GM21515 (cell line): Measurements from ENCODE around the gene PTPRE.

ENCODE experiments used
- ATAC-seq: cut with Tn5 transposase; IDR thresholded peaks from one replicate; pipeline ENCODE4 v1.9.1; 2021; ENCODE audit not compliant: unreplicated experiment

Gene PTPRE

DNA sequence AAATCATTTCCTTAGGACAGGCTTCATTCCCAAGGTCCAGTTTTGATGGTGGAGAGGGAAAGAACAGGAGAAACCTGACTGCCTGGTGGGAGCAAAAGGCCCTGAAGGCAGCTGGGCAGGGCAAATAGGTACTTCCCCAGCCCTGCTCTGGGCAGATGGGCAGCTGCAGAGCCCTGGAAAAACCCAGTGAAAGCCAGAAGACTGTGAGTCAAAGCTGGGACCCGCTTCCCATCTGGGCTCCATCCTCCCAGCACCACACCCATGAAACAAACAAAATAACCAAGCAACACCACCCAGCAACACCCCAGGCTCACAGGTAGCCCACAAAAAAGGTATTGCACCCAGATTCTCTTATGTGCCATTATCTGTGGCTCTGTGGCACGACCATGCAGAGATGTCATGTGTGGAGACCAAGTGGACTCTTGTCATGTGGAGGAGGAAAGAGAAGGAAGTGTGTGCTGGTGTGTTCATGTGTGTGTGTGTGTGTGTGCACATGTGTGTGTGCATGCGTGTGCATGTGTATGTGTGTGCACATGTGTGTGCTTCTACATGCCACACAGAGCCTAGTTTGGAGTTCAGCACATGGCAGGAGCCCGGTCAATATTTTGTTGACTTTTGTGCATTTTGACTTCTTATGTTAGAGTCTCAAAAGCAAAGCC lies 24.0 kb upstream of the PTPRE start:
- ATAC-seq = no peak

DNA sequence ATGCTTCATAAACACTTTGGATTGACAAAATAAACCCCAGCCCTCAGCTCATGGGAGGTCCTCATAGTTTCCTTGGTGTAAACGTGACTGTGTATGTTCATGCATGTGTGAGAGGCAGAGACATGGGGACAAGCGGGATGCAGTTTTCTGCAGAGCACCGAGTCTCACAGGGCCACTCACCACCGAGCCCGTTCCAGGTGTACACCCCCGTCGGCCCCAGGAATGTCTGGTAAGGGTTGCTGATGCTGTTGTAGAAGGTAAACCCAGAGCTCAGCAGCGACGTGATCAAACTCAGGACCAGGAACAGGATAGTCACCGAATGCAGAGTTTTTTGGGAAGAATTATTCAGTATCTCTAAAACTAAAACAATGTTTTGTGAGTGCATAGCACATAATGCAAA lies 23.4 kb upstream of the PTPRE start:
- ATAC-seq = no peak

DNA sequence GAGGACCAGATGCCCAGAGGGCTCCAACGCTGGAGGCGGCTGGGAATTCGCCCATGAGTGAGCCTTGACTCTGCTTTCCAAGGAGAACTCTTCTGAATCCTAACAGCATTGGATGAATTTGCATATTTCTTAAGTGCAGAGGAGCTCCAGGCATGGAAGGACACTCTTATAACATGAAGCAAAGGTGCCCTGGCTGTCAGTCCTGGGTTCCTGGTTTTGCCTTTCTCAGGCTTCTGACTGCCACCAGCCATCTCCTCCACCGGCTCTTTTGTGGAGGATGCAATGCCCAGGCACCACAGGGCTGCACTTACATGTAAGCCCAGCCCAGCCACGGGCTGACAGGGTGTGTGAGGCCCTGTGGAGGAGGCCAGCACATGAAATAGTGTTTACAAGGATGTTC lies 22.4 kb upstream of the PTPRE start:
- ATAC-seq = no peak

DNA sequence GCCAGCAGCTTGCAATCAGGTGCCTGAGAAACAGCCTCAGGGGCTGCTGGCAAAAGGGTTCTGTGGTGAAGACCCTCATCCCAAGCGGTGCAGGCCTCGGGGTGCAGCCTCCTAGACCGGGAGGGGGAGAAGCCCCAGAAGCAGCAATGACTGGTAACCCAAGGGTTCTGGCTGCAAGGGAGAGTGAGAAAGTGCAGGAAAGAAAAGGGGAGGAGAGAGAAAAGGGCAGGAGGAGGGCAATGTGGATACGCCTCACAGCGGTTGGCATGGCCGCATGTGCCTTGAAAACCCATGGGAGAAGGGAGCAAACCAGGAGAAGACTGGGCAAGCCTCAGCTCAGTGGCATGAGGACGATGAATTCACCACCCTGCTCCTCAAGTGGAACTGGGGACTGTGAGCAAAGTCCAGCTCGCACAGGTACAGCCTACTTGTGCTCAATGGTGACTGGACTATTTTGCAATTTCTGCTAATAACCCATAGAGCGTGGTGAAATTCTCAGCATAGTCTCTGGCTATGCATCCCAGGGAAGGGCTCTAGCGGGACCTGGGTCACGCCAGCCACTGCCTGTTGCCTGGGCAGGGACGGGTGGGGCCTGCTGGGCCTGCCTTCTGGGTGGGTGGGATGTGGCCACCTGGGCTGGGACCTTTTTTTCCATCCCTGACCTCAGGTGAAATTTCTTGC lies 20.4 kb upstream of the PTPRE start:
- no peak for ATAC-seq

DNA sequence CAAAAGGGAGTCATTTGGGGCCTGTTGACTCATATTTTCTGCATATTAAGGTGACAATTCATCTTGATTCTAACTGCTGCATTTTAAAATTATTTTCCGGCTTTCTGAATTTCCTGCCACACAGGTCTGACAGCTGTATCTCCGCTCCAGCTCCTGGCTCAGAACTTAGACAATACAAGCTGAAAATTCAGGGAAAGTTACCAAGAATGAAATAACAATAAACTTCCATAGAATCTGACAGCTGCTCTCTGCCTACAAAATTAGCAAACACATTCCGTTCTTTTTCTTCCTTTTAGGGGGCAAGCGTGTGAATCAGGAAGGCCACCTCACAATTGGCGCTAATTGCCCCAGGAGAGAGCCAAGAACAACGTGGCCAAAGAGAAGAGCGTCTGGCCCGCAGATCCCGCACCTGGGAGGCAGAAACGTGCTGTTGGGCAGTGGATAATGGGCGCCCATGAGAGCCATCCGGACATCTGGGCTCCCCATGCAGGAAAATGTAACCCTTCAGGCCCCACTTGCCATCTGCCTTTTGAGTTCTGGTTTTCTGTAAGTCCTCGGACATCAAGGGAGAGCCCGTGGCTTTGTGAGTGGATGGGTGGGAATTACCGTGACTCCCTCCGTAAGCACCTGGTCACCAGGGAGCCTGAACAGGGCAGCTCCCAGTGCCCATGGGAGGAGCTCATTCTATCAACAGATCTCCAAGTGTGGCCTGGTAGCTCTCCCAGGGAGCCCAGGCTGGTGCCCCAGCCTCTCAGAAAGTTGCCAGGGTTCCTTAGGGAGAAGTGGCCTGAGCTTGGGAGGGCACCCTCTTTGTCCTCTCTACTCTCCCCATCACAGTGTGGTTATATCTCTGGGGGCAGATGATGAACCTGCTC lies 19.1 kb upstream of the PTPRE start:
- no peak for ATAC-seq

DNA sequence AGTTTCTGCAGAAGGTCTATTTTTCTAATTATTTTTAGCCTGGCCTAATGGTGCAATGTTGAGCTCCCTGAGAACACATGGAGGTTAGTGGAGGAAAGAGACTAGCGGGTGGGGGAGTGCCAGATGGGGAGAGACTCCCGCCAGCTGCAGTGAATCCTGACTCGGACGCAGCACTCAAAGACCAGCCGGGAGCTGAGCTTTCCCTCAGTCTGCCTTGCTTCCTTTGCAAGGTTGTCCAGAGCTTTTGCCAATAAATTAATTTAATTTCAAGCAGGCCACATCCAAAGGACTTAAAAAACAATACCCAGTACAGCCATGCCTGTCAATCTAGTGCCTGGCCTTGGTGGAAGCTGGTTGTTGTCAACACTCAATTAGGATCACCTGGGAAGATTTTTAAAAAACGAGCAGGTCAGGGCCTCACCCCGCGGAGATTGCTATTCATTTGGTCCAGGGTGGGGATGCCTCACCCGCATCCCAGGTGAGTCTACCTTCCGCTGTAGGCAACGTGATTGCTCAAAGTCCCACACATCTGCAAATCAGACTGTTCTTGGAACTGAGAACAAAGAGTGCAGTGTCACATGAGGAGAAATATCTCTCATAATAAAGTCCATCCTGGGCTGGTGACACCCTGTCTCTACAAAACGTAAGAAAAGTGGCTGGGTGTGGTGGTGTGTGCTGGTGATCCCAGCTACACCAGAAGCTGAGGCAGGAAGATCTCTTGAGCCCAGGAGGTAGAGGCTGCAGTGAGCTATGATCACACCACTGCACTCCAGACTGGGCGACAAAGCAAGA lies 18.2 kb upstream of the PTPRE start:
- no peak for ATAC-seq

DNA sequence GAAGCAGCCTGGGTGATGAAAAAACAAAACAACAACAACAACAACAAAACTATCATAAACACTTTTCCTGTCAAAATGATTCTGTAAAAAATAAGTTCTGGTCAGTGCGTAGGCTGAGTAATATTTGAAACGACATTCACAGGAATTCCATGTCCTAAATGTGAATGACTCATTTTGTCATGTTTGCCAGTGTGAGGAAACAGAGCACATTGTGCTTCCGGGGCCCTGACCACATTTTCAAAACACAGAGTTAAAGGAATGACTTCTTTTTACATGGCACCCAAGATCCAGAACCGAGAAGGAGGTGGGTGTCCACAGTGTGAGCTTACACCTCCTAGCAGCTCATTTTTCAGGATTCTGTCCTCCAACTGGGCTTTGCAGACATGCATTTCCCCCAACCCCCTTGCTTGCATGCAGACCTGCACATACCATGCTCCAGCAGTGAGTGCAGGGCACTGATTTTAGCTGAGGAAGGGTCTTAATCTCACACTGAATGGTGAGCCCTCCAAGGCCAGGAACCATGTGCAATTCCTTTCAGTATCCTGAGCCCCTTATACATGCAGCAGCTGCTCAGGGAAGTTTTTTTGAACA lies 17.2 kb upstream of the PTPRE start:
- no peak for ATAC-seq

DNA sequence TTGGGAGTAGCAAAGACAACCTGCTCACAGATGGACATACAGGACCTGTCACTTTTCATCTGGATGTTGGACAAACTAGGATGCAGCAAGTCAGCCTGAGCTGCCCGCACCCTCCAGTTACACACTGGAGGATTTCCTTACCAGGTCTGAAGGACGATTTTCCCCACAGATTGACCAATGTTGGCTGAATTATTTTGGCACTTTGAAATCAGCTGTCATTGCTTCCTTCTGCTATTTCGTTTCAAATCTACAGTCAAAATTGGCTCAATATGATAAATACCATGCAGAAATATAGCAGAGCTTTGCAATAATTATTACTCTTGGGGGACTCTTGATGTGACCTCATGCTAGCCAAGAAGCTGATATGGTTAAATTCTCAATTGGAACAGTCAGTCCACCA lies 16.7 kb upstream of the PTPRE start:
- ATAC-seq = no peak

DNA sequence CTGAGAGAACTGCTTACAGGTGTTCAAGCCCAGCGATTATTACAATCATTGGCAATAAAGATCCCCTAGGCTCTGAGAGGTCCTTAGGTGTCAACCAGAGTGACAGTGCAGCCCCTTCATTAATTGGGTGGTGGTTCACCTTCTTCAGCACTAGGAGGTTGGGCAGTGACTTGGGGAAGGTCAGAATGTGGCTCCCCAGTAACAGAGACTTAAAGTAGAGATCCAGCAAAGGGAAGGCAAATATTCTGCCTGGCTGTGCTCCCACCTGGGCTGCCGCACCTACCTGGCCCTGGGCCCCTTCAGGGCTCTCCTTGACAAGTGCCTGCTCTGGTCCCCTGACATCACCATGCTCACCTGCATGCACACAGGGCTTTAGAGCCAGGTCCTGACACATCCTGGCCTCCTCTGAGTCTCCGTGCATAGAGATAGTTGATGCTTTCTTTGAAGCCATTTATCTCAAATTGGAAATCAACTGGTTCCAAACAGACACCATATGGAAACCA lies 16.0 kb upstream of the PTPRE start:
- ATAC-seq = no peak

DNA sequence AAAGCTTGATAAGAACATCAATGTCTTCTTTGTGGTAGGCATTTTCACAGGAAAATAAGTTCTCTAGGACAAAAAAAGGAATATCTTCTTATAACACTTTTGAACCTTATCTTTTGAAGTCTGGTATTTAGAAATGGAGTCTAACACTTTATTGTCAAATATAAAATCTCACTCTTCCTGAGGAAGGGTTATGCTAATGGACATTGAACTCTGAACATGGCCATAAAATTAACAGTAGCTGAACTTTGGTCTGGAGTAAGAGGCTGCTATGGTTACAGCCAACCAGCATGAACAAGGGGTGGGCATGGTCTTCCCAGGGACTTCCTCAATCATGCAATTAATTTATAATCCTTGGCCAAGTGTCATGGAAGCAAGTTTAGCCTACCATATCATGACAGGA lies 14.2 kb upstream of the PTPRE start, which contains the start of gene CLRN3:
Gene CLRN3, minus strand, starts transcription at position 199 of the 400 bp plus-strand sequence. Its CDS starts 157 bp downstream, at position 42.
- ATAC-seq = no peak

DNA sequence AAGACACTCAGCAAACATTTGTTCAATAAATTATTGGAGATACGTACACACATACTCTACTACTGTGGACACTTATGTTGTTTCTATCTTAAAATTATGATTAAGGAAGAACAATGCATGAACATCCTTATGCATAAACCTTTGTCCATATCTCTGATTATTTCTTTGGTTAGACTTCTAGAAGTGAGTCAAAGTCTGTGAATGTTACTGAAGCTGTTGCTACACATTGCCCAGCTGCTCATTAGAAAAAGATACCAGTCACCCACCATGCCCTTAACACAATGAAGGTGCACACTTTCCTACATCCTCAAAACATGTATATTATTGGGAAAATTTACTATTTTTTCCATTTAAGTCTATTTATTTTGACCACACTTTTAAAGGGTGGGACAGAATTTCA lies 12.8 kb upstream of the PTPRE start:
- no peak for ATAC-seq

DNA sequence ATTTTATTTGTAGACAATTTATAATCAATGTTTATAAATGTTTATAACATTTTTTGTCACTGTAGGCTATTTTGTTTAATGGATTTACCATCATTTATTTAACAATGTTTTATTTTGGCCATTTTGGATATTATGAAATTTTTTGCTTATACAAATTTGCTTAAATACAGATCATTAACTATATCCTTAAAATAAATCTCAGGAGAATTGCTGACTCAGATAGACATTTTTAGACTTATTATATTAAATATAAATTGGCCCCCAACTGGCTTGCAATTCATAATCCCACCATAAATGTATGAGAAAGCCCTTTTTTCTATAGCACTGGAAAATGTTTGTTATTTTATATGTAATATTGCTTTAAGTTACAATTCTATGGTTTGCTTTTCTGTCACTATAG lies 10.3 kb upstream of the PTPRE start:
- ATAC-seq = no peak

DNA sequence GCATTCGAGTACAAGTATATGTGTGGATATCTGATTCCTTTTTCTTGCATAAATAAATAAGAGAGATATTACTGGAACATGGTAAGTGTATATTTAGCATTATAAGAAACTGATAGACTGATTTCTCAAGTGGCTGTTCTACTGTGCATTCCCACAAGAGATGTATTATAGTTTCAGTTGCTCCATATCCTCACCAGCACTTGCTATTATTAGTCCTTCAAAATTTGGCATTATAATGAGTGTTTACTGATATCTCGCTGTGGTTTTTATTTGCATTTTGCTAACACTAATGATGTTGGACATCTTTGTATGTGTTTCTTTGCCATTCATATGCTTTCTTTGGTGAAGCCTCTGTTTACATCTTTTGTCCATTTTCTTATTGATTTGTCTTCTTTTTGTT lies 9.7 kb upstream of the PTPRE start:
- no peak for ATAC-seq

DNA sequence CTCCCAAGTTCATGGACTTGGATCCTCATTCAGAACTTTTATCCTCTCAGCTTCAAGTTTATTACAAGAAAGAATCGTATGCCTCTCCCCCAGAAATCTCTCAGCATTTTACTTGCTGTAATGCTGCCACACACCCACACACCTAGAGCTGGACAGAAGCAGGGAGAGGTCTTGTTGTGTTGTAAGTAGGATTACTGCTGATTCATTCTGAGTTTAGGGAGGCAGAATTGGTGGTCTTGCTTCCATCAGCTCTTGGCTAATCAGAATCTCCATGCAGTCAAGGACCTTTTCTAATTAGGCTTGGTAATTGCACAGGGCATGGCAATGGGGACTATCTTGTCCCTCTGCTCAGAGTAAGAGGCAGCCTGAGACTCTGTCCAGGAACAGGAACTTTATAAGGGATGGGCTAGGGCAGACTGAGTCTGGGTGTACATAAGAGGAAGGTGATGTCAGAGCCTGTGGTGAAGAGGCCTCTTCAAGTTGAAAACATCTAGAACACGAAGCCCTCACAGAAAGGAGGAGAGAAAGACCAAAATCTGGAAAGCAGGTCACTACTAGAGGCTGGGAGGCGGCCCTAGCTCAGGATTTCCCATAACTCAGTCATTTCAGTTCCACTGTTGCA lies 7.0 kb upstream of the PTPRE start:
- ATAC-seq = no peak

DNA sequence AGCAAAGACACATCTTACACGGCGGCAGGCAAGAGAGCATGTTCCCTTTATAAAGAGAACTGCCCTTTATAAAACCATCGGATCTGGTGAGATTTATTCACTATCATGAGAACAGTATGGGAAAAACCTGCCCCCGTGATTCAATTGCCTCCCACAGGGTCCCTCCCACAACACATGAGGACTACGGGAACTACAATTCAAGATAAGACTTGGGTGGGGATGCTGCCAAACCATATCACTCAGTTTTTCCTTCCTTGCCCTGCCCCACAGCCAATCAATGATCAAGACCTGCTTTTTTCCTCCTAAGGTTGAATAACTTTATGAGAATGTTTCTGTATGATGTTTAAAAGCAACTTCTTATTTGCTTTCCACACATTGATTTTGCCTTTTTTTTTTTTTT lies 3.1 kb upstream of the PTPRE start:
- ATAC-seq = no peak

DNA sequence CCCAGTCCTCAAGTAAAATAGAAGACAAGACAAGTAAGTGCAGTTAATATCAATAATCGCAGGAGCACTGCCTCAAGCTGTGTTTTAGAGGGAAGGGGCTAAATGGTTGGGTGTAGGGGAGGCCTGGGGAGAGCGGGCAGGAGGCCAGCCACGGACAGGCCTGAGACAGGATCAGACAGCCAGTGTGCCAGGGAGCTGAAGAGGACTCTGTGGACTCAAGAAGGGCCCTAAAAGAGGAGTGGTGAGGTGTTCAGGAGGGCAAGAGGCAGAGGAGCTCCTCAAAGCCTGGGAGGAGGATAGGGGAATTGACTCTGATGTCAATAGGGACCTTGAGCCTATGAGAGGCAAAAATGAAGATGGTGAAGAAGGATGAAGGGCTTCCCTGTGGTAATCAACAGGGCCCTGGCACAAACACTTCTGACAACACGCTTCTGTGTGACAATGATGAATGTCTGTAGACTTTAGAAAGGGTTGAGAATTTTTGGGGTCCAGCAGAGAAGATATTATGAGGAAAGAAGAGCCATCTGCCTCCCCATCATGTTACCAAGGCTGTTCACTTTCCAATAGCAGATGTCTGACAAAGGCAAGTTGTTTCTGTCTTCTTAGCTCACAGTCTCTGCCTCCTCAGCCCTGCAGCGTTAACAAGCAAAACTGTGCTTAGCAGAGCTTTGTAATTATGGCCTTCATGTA lies 2.4 kb upstream of the PTPRE start:
- no peak for ATAC-seq

DNA sequence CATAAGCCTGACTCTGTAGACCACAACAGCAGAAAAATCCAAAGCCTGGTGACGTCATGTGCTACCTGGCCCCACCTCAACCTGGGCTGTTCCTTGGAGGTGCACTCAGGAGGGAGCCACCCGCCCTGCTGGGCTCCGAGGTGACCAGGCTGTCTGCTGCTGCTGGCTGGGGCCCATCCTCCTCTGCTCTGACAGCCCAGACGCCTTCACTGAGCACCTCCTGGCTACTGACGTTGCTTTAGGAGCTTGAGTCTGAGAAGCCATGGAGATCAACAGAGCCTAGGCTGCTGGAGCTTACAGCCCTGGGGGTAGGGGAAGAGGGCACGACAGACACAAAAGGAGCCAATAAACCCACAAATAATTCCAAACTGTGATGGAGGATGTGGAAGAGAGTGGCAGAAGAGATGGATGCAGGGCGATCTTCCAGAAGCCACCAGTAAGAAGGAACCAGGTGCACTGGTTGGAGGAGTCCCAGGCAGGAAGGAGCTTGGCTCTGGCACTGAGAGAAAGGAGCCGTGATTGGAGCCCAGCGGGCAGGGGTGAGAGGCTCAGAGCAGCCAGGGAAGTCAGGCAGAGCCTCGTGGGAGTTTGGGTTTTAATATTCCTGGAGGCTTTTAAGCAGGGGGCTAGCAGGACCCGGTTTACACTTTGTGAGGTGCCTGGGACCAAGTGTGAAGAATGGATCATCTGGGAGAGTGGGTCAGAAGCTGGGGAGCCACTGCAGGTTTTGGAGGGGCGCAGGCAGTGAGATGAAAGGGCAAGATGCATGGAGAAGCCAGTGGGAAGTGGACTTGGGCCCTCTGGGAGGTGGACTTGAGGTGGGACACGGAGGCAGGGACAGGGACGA lies 1.7 kb upstream of the PTPRE start:
- ATAC-seq = no peak

DNA sequence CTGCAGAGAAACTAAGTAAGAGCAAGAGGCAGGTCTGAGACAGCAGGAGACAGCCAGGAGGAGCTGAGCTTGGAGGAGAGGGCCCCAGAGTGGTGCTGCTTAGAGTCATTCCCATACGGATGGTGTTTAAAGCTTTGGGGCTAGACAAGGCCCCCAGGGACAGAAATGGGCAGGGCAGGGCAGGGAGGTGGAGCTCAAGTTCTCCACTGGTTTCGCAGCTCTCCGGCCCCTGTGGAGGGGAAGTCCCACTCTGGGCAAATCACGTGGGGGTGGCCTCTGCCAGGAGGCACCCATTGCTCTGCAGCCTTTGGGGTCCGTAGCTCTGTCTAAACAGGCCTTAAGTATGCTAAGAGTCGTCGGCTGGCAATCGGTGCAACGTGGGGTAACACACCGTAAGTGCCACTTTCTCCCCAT lies 1.0 kb upstream of the PTPRE start:
- ATAC-seq = no peak
